Measurements from ENCODE around the gene CLSTN2.

CLSTN2 gene

DNA sequence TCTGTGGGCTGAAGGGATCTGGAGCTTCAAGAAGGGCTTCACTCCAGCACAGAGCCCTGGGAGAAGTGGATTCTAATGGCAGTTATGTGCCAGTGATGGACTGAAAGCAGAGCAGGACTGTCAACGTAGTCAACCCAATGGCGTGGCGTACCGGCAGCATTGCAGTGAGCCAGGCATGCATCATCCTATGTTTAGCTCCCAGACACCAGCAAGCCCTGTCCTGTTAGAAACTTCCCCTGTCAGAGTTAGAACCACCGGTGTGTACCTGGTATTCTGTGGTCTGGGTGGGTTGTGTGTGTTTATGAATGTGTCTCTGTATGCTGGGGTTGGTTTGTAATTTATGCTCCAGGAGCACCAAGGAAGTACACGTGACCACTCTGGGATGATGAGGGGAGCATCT, 86.3 kb downstream of the CLSTN2 start:
- Histone ChIP-seq H2BK5ac (ENCODE audit: low read length) (no peak overlapping the region), H4K91ac (ENCODE audit: low read depth, low read length, poor library complexity) (no peak overlapping the region), H3K27ac (replicated peaks; ENCODE audit: low read length) (no peak overlapping the region), H3K4me3 (ENCODE audit: low read length in 2 of 2) (no peak overlapping the region), H3K14ac (ENCODE audit: low read length) (no peak overlapping the region), H2AFZ (ENCODE audit: low read length) (no peak overlapping the region), H3K18ac (ENCODE audit: low read length) (no peak overlapping the region), H3K36me3 (replicated peaks in 1 of 2; ENCODE audit: control insufficient read depth in 2 of 2, insufficient read depth in 2 of 2, low read length in 2 of 2) (no peaks in the 10 kb centered on the region), H2BK12ac (ENCODE audit: low read length) (no peak overlapping the region), H3K23ac (ENCODE audit: low read depth, low read length, poor library complexity) (no peak overlapping the region), H3K9ac (ENCODE audit: low read depth, low read length, poor library complexity) (no peak overlapping the region), H3K4me1 (ENCODE audit: control insufficient read depth in 2 of 2, insufficient read depth in 1 of 2, low read depth in 1 of 2, low read length in 2 of 2) (peaks cover 0 to 3% of the 10 kb centered on the region in 2 donors), H3K9me3 (replicated peaks in 1 of 2; ENCODE audit: control insufficient read depth in 2 of 2, insufficient read depth in 1 of 2, low read depth in 1 of 2, low read length in 2 of 2) (no peaks in the 10 kb centered on the region), H3K4ac (ENCODE audit: low read length) (no peak overlapping the region), H3K27me3 (ENCODE audit: control insufficient read depth in 3 of 3, insufficient read depth in 3 of 3, low read depth in 1 of 3, low read length in 3 of 3) (peaks cover 0 to 6% (median 0%) of the 10 kb centered on the region in 3 experiments), H2BK15ac (ENCODE audit: low read length) (no peak overlapping the region), H4K8ac (ENCODE audit: low read depth, low read length) (peak overlapping the region; percentile 74), H3K79me1 (ENCODE audit: low read depth, low read length) (no peaks in the 10 kb centered on the region), H2AK5ac (ENCODE audit: low read depth, low read length) (no peak overlapping the region), H2BK120ac (ENCODE audit: low read depth, low read length) (no peak overlapping the region), H3K4me2 (ENCODE audit: insufficient read depth, low read length, poor library complexity, severe bottlenecking) (no peak overlapping the region)
- no CpG with 5 or more reads among the region's 6 CpGs for WGBS, 2 donors (ENCODE audit: extremely low coverage in 2 of 2, insufficient read length in 2 of 2, insufficient replicate concordance in 1 of 2)
- DNase-seq (ENCODE audit: low spot score), result no peak

DNA sequence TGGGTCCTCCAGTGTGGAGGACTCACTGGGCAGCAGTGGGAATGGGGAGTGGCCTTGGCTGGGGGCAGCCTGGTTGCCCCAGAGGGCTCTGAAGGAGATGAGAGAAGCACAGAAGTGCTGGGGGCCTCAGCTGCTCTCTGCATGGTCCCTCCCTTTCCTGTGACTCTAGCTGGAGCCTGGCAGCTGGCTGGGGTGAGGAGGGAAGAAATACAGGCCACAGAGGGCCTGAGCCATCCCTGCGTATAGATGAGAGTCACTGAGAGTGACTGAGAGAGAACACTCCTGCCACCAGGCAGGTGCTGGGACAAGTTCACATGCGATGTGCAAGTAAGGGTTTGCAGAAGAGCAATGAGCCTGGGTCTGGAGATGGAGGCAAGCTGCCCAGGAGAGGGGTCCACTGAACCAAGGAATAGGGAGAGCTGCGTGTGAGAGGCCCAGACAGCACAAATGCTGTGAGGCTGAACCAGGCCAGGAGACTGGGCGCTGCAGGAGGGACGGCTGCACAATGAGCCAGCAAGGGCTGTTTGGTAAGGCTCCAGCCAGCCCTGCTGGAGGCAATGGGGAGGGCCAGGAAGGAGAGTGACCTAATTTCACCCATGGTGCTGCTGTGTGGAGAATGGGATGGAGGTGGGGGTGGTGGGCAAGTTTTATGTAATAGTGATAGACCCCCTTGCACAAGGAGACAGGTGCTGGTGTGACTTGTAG, 87.2 kb downstream of the CLSTN2 start:
- peak overlapping the region; percentile 11 for H2AK5ac ChIP-seq (ENCODE audit: low read depth, low read length)
- no peak overlapping the region for H3K23ac ChIP-seq (ENCODE audit: low read depth, low read length, poor library complexity)
- H3K4me1 ChIP-seq (ENCODE audit: control insufficient read depth in 2 of 2, insufficient read depth in 1 of 2, low read depth in 1 of 2, low read length in 2 of 2), result peaks cover 0 to 3% of the 10 kb centered on the region in 2 donors
- no peak overlapping the region for H4K91ac ChIP-seq (ENCODE audit: low read depth, low read length, poor library complexity)
- peaks cover 0 to 6% (median 0%) of the 10 kb centered on the region in 3 experiments for H3K27me3 ChIP-seq (ENCODE audit: control insufficient read depth in 3 of 3, insufficient read depth in 3 of 3, low read depth in 1 of 3, low read length in 3 of 3)
- no peak overlapping the region for H2BK5ac ChIP-seq (ENCODE audit: low read length)
- no peaks in the 10 kb centered on the region for H3K36me3 ChIP-seq (replicated peaks in 1 of 2; ENCODE audit: control insufficient read depth in 2 of 2, insufficient read depth in 2 of 2, low read length in 2 of 2)
- WGBS, 2 donors (ENCODE audit: extremely low coverage in 2 of 2, insufficient read length in 2 of 2, insufficient replicate concordance in 1 of 2), result no CpG with 5 or more reads among the region's 5 CpGs
- no peak overlapping the region for H3K4me3 ChIP-seq (ENCODE audit: low read length in 2 of 2)
- no peak overlapping the region for H2BK12ac ChIP-seq (ENCODE audit: low read length)
- H3K9me3 ChIP-seq (replicated peaks in 1 of 2; ENCODE audit: control insufficient read depth in 2 of 2, insufficient read depth in 1 of 2, low read depth in 1 of 2, low read length in 2 of 2), result no peaks in the 10 kb centered on the region
- H3K4ac ChIP-seq (ENCODE audit: low read length), result no peak overlapping the region
- no peak overlapping the region for H2BK120ac ChIP-seq (ENCODE audit: low read depth, low read length)
- H2AFZ ChIP-seq (ENCODE audit: low read length), result no peak overlapping the region
- no peak overlapping the region for H3K4me2 ChIP-seq (ENCODE audit: insufficient read depth, low read length, poor library complexity, severe bottlenecking)
- H3K14ac ChIP-seq (ENCODE audit: low read length), result peak overlapping the region; percentile 26
- no peaks in the 10 kb centered on the region for H3K79me1 ChIP-seq (ENCODE audit: low read depth, low read length)
- H4K8ac ChIP-seq (ENCODE audit: low read depth, low read length), result no peak overlapping the region
- H3K18ac ChIP-seq (ENCODE audit: low read length), result peak overlapping the region; percentile 73
- H3K9ac ChIP-seq (ENCODE audit: low read depth, low read length, poor library complexity), result no peak overlapping the region
- no peak overlapping the region for H3K27ac ChIP-seq (replicated peaks; ENCODE audit: low read length)
- H2BK15ac ChIP-seq (ENCODE audit: low read length), result peak overlapping the region; percentile 47
- DNase-seq (ENCODE audit: low spot score), result no peak

DNA sequence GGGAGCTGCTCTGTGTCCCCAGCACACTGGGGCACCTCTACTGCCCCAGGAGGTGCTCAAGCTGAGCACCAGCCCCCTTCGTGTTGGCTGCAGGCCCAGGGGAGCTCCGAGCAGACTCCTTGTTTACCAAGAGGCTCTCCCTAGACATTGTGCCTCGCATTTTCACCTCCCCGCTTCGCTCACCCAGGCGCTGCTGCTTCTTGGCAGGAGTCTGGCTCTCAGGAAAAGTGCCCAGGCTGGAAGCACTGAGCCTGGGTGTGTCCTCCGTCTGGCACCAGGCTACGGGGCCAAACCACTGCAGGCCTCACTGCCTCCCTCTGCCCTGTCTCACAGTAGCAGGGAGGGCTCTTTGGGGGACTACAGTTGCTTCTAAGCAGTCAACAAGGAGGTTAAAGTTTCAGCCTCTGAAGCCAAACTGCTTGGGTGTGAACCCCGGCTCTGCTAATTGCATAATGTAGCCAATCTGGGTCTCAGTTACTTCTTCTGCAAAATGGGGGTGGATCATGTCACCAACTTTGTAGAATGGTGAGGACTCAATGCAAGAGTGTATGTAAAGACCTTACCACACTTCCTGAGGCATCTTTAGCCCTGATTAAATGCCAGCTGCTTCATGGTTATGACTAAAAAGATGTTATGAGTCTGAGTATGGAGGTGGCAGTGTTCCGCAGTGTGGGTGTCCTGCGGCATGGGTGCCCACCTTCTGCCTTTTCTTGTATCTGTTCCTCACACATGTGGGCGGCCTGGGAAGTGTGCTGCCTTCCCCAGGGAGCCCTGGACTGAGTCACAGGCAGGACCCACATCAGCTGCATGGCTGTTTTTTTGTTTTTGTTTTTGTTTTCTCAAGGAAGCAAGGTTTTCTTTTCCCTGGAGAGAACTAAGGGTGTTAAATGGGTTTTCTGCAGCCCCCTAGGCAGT, 88.9 kb downstream of the CLSTN2 start:
- H2AK5ac ChIP-seq (ENCODE audit: low read depth, low read length), result no peak overlapping the region
- no peak overlapping the region for H2BK120ac ChIP-seq (ENCODE audit: low read depth, low read length)
- no peak overlapping the region for H3K9ac ChIP-seq (ENCODE audit: low read depth, low read length, poor library complexity)
- no peak overlapping the region for H4K8ac ChIP-seq (ENCODE audit: low read depth, low read length)
- H2BK12ac ChIP-seq (ENCODE audit: low read length), result no peak overlapping the region
- no CpG with 5 or more reads among the region's 12 CpGs for WGBS, 2 donors (ENCODE audit: extremely low coverage in 2 of 2, insufficient read length in 2 of 2, insufficient replicate concordance in 1 of 2)
- H3K14ac ChIP-seq (ENCODE audit: low read length), result no peak overlapping the region
- no peak overlapping the region for H2BK15ac ChIP-seq (ENCODE audit: low read length)
- DNase-seq (ENCODE audit: low spot score), result no peak
- no peak overlapping the region for H3K4me3 ChIP-seq (ENCODE audit: low read length in 2 of 2)
- H3K4me2 ChIP-seq (ENCODE audit: insufficient read depth, low read length, poor library complexity, severe bottlenecking), result no peak overlapping the region
- H3K27me3 ChIP-seq (ENCODE audit: control insufficient read depth in 3 of 3, insufficient read depth in 3 of 3, low read depth in 1 of 3, low read length in 3 of 3), result peaks cover 0 to 7% (median 0%) of the 10 kb centered on the region in 3 experiments
- no peak overlapping the region for H3K4ac ChIP-seq (ENCODE audit: low read length)
- no peak overlapping the region for H3K27ac ChIP-seq (replicated peaks; ENCODE audit: low read length)
- H4K91ac ChIP-seq (ENCODE audit: low read depth, low read length, poor library complexity), result no peak overlapping the region
- no peak overlapping the region for H2AFZ ChIP-seq (ENCODE audit: low read length)
- H3K18ac ChIP-seq (ENCODE audit: low read length), result no peak overlapping the region
- no peaks in the 10 kb centered on the region for H3K36me3 ChIP-seq (replicated peaks in 1 of 2; ENCODE audit: control insufficient read depth in 2 of 2, insufficient read depth in 2 of 2, low read length in 2 of 2)
- H3K79me1 ChIP-seq (ENCODE audit: low read depth, low read length), result no peaks in the 10 kb centered on the region
- no peak overlapping the region for H3K23ac ChIP-seq (ENCODE audit: low read depth, low read length, poor library complexity)
- H3K4me1 ChIP-seq (ENCODE audit: control insufficient read depth in 2 of 2, insufficient read depth in 1 of 2, low read depth in 1 of 2, low read length in 2 of 2), result peaks cover 0 to 3% of the 10 kb centered on the region in 2 donors
- no peaks in the 10 kb centered on the region for H3K9me3 ChIP-seq (replicated peaks in 1 of 2; ENCODE audit: control insufficient read depth in 2 of 2, insufficient read depth in 1 of 2, low read depth in 1 of 2, low read length in 2 of 2)
- no peak overlapping the region for H2BK5ac ChIP-seq (ENCODE audit: low read length)

DNA sequence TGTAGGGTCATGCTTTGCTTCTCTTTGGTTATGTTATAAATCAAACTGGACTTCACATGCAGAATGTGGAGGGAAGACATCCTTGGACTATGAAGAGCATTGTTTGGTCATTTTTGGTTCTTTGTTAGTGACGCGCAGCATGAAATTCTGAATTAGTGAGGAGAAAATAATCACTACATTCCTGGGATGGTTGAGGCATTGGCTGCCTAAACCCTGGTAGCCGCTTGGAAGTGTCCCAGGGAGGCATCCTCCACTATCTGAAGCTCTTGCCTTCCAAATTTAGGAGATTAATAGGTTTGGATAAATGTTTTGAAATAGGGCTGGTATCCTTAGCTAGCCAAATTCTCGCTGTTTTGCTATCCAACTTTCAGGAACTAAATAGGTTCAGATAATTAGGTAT, 96.2 kb downstream of the CLSTN2 start:
- Histone ChIP-seq H3K27ac (replicated peaks; ENCODE audit: low read length) (no peak overlapping the region), H3K79me1 (ENCODE audit: low read depth, low read length) (no peaks in the 10 kb centered on the region)
- WGBS, 2 donors (ENCODE audit: extremely low coverage in 2 of 2, insufficient read length in 2 of 2, insufficient replicate concordance in 1 of 2), result no CpG with 5 or more reads among the region's 4 CpGs

More for the DNA sequence above, 96.2 kb downstream of the CLSTN2 start:
- H4K91ac ChIP-seq (ENCODE audit: low read depth, low read length, poor library complexity), result no peak overlapping the region
- no peaks in the 10 kb centered on the region for H3K9me3 ChIP-seq (replicated peaks in 1 of 2; ENCODE audit: control insufficient read depth in 2 of 2, insufficient read depth in 1 of 2, low read depth in 1 of 2, low read length in 2 of 2)
- H3K23ac ChIP-seq (ENCODE audit: low read depth, low read length, poor library complexity), result no peak overlapping the region
- no peak overlapping the region for H3K4ac ChIP-seq (ENCODE audit: low read length)
- H2BK12ac ChIP-seq (ENCODE audit: low read length), result no peak overlapping the region
- H2BK15ac ChIP-seq (ENCODE audit: low read length), result no peak overlapping the region
- H4K8ac ChIP-seq (ENCODE audit: low read depth, low read length), result no peak overlapping the region
- peaks cover 0 to 3% of the 10 kb centered on the region in 2 donors for H3K4me1 ChIP-seq (ENCODE audit: control insufficient read depth in 2 of 2, insufficient read depth in 1 of 2, low read depth in 1 of 2, low read length in 2 of 2)
- H3K4me3 ChIP-seq (ENCODE audit: low read length in 2 of 2), result no peak overlapping the region
- H2AK5ac ChIP-seq (ENCODE audit: low read depth, low read length), result no peak overlapping the region
- peaks cover 0 to 3% (median 0%) of the 10 kb centered on the region in 3 experiments for H3K27me3 ChIP-seq (ENCODE audit: control insufficient read depth in 3 of 3, insufficient read depth in 3 of 3, low read depth in 1 of 3, low read length in 3 of 3)
- H3K14ac ChIP-seq (ENCODE audit: low read length), result no peak overlapping the region
- H2BK120ac ChIP-seq (ENCODE audit: low read depth, low read length), result no peak overlapping the region
- no peak for DNase-seq (ENCODE audit: low spot score)
- H3K36me3 ChIP-seq (replicated peaks in 1 of 2; ENCODE audit: control insufficient read depth in 2 of 2, insufficient read depth in 2 of 2, low read length in 2 of 2), result no peaks in the 10 kb centered on the region
- H3K4me2 ChIP-seq (ENCODE audit: insufficient read depth, low read length, poor library complexity, severe bottlenecking), result no peak overlapping the region
- H3K9ac ChIP-seq (ENCODE audit: low read depth, low read length, poor library complexity), result no peak overlapping the region
- H2AFZ ChIP-seq (ENCODE audit: low read length), result no peak overlapping the region
- no peak overlapping the region for H2BK5ac ChIP-seq (ENCODE audit: low read length)
- no peak overlapping the region for H3K18ac ChIP-seq (ENCODE audit: low read length)

Data from neuronal stem cell (in vitro differentiated cells).